Measurements from ENCODE around the gene CEP152. TPM values are rescaled to one million over a fixed set of nuclear protein-coding genes. Genes with fewer than 3 reads are reported as not detected.

The CEP152 gene
- total RNA-seq, 4 donors from 2014 or later: 3.1 to 8.3 (median 4.3) TPM

DNA sequence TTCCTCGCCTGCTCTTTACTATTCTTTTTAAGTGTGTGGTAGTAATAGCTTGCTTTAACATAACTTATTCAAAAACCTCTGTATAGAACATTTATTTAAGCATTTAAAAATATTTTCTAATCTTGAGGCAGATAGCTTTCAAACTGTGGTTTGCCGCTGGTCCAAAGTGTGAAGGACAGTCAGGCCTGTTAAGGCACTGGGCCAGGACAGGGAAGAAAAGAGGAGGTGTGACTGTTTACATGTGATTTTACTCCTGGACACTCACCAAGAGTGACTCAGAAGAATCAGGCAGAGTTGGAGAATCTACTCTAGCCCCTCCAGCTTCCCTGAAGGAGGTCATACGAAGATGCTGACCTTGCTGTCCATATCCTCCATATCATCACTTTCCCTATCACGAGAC, 44.7 kb downstream of the CEP152 start:
- no peak for DNase-seq
- Histone ChIP-seq H3K36me3 (peaks cover 0 to 36% (median 0%) of the 10 kb centered on the region in 3 donors), H3K27me3 (no peaks in the 10 kb centered on the region), H3K27ac (no peak overlapping the region), H3K4me1 (no peaks in the 10 kb centered on the region), H3K9me3 (no peaks in the 10 kb centered on the region), H3K4me3 (no peak overlapping the region)
- intact Hi-C loops (cut with DNase I): no loop called here
- 77 to 90% methylated on average over 4 of the region's 4 CpGs for WGBS, 2 donors
- TF ChIP-seq, protein P1, sequence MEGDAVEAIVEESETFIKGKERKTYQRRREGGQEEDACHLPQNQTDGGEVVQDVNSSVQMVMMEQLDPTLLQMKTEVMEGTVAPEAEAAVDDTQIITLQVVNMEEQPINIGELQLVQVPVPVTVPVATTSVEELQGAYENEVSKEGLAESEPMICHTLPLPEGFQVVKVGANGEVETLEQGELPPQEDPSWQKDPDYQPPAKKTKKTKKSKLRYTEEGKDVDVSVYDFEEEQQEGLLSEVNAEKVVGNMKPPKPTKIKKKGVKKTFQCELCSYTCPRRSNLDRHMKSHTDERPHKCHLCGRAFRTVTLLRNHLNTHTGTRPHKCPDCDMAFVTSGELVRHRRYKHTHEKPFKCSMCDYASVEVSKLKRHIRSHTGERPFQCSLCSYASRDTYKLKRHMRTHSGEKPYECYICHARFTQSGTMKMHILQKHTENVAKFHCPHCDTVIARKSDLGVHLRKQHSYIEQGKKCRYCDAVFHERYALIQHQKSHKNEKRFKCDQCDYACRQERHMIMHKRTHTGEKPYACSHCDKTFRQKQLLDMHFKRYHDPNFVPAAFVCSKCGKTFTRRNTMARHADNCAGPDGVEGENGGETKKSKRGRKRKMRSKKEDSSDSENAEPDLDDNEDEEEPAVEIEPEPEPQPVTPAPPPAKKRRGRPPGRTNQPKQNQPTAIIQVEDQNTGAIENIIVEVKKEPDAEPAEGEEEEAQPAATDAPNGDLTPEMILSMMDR (IDR thresholded peaks at IDR 0.05): no peak
- no peak for TF ChIP-seq POLR2A (IDR thresholded peaks at IDR 0.05)

DNA sequence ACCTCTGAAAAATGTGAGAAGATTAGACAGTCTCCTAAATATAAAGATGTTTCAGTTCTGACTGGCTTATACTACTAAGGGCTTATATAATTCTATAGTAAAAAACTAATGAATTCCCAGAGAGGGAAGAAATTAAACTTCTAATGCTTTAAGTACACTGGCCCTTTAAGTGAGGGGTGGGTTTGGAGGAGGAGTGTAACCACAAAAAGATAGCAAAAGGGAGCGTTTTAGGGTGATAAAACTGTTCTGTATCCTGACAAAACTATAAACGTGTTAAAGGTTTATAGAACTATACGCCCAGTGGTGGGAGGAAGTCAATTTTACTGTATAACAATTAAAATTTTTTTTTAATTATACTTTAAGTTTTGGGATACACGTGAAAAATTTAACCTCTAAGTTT, 45.8 kb downstream of the CEP152 start:
- intact Hi-C loops (cut with DNase I): no loop called here
- WGBS, 2 donors: 80 to 88% methylated on average over 4 of the region's 4 CpGs

DNA sequence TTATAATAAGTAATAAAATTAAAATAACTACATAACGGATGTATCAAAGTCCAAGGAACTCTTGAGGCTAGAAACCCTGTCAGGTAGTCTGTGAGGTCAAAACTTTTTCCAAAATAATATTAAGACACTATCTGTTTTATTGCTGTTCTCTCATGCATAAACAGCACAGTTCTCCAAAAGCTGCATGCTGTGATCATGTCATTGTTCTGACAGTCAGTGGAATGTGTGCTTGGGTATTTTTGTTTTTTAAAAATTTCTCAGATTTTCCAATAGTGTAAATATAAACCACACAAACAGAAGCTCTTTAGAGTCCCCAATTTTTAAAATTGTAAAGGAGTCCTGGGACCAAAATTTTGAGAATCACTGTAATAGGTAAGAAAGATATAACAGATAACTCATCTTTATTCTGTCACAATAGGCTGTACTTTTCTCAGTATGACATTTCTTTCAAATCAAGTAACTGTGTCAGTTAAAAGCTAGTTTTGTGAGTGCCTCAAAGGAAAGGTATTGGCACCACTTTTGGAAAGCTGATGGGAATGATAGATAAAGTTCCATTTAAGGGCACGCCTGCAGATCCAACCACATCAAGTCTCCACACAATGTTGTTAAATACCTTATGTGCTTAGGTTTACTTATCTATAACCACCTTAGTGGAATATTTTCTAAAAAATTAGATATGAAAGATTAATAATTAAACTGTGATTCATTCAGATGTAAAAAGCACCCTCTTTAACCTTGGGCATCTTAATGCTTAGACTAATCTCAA, 49.3 kb downstream of the CEP152 start:
- no peak overlapping the region for H3K27ac ChIP-seq
- H3K4me3 ChIP-seq: no peak overlapping the region
- no peaks in the 10 kb centered on the region for H3K9me3 ChIP-seq
- WGBS, 2 donors: 91 to 97% methylated on average over 2 of the region's 2 CpGs
- intact Hi-C loops (cut with DNase I): no loop called here
- H3K27me3 ChIP-seq: no peaks in the 10 kb centered on the region
- H3K4me1 ChIP-seq: no peaks in the 10 kb centered on the region
- H3K36me3 ChIP-seq: peaks cover 0 to 30% (median 0%) of the 10 kb centered on the region in 3 donors
- DNase-seq: no peak
- no peak for TF ChIP-seq POLR2A (IDR thresholded peaks at IDR 0.05)
- TF ChIP-seq, protein P1 (IDR thresholded peaks at IDR 0.05): no peak

More for the DNA sequence above, 45.8 kb downstream of the CEP152 start:
- TF ChIP-seq, protein P1 (IDR thresholded peaks at IDR 0.05): no peak
- TF ChIP-seq POLR2A (IDR thresholded peaks at IDR 0.05): no peak
- Histone ChIP-seq H3K36me3 (peaks cover 0 to 38% (median 0%) of the 10 kb centered on the region in 3 donors), H3K9me3 (no peaks in the 10 kb centered on the region), H3K4me3 (no peak overlapping the region), H3K4me1 (no peaks in the 10 kb centered on the region), H3K27ac (no peak overlapping the region), H3K27me3 (no peaks in the 10 kb centered on the region)
- DNase-seq: no peak

DNA sequence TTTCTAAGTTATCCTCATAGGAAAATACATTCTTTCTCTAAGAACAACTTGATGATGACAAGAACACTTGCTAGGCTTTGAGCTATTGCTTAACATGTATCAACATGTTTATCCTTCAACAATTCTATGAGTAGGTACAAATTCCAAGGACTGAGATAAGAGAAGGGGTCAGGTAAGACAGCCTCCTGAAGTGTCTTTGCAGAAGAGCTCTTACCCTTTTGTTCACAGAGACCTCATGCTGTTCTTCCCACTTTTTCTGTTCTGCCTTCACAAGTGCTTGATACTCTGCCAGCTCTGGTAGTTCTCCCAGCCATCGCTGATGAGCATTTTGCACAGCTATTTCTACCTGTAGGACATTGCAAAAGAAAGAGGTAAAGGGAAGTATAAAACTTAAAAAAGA, 50.9 kb downstream of the CEP152 start:
- H3K4me3 ChIP-seq: no peak overlapping the region
- WGBS, 2 donors: 60 to 80% methylated on average over 1 of the region's 1 CpG
- no peaks in the 10 kb centered on the region for H3K27me3 ChIP-seq
- intact Hi-C loops (cut with DNase I): no loop called here
- no peaks in the 10 kb centered on the region for H3K9me3 ChIP-seq
- no peaks in the 10 kb centered on the region for H3K4me1 ChIP-seq
- no peak for DNase-seq
- H3K36me3 ChIP-seq: peaks cover 0 to 43% (median 0%) of the 10 kb centered on the region in 3 donors
- no peak overlapping the region for H3K27ac ChIP-seq
- no peak for TF ChIP-seq POLR2A (IDR thresholded peaks at IDR 0.05)
- TF ChIP-seq, protein P1 (IDR thresholded peaks at IDR 0.05): no peak

DNA sequence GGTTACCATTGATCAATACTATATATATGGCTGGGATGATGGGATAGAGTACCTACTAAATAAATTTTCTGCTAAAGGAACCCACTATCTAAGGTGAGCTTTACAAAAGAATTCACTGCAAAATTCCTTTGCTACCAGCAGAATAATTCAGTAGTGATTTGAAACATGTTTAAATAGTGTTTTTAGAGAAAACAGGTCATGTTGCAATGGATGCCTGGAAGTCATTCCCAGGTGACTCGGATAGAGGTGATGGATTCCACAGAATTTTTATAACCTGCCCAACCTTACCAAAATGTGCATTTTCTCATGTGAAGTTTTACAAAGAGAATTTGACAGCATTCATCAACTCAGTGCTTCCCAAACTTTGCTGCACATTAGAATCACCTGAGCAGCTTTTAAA, 53.2 kb downstream of the CEP152 start:
- no peaks in the 10 kb centered on the region for H3K27me3 ChIP-seq
- peaks cover 0 to 31% (median 0%) of the 10 kb centered on the region in 3 donors for H3K36me3 ChIP-seq
- no peaks in the 10 kb centered on the region for H3K9me3 ChIP-seq
- WGBS, 2 donors: 93 to 100% methylated on average over 1 of the region's 1 CpG
- no peaks in the 10 kb centered on the region for H3K4me1 ChIP-seq
- no peak for DNase-seq
- H3K4me3 ChIP-seq: no peak overlapping the region
- TF ChIP-seq, protein P1 (IDR thresholded peaks at IDR 0.05): no peak
- TF ChIP-seq POLR2A (IDR thresholded peaks at IDR 0.05): no peak
- H3K27ac ChIP-seq: no peak overlapping the region
- intact Hi-C loops (cut with DNase I): no loop called here
